ENCODE data around the gene RGS17.
A peak's percentile ranks its signal among the peaks of the same experiment; 100 is the strongest.
"Not testable (repeated sequence)": the region's sequence is repeated elsewhere in the genome, so short reads cannot be mapped to it uniquely, and the experiment has no call there.

The RGS17 gene, protein sequence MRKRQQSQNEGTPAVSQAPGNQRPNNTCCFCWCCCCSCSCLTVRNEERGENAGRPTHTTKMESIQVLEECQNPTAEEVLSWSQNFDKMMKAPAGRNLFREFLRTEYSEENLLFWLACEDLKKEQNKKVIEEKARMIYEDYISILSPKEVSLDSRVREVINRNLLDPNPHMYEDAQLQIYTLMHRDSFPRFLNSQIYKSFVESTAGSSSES

DNA sequence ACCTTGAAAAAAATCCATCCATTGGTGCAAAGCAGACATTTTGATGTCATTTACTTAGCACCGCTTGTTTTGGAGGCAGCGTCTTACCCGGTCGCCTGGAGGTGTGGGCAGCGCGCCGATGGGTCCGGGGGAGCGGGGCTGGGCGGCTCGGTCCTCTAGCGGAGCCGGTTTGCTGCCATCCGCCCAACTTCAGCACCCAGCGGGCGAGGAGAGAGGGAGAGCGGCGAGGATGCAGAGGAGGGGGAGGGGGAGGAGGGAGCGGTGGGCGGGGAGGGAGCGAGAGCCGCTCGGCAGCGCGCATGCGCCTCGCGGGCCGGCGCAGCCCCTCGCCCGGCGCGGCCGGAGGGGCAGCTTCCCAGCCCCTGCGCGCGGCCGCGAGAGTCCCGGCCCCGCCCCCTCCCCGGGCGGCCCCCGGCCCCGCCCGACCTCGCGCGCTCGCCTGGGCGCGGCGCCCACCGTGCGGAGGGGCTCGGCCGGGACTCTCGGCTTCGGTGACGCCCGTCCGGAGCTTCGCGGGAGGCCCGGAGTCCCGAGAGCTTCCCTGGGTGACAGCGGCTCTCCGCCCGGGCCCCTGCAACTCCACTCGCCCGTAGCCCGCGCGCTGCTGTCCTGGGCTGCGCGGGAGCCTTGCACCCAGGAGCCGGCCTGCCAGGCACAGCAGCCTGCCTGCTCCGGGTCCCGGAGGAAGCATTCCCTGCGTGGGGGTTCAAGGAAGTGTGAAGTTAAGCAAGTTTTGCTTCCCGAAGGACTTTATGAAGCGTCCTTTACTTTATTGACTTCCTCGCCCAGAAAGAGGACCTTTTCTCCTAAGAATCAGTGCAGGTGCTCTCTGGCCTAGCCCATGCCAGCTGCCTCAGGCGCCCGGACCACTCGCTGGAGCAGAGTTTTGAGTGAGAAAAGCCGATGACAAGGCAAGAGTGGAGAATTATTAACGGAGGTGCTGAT lies at the start of gene RGS17:
Gene RGS17, minus strand, starts transcription at position 246 of the 945 bp plus-strand sequence. CDS start 87,264 bp downstream, outside the sequence.
- peak; percentile 10 for DNase-seq (ENCODE audit: low read depth)

DNA sequence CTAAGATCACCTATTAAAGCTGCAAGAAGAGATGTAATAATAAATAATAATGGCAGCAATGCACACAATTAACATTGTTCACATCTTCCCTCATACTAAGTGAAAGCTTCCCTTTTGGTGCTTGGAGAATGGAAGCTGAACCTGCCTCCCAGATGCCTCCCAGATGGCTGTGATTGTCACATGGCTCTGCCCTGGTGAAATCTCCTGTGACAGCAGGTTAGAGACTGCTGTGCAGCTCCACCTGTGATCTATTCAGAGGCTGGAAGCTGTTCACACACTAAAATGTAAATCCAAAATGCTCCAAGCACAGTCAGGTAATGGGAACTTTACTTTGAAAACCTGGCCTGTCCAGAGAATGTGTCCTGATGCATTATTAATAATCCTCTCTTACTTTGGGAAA lies 41.7 kb upstream of the RGS17 start:
- DNase-seq (ENCODE audit: low read depth) = no peak

DNA sequence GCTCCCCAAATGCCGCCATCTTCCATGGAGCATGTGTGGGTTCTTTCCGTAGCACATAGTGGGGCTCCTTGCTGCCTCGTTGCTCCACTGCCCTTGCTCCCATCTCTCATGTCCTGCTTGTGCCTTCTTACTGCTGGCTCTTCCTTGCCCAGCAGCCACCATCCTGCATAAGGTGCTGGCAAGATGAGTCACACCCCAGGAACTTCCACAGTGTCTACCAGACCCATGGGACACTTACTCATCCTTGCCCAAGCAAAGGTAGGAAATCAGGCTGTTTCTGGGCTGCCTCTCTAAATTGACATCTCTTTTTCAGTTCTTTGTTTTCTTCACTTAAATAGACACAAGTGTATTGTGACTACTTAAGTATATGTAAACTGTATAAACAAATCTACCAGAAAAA lies 39.4 kb upstream of the RGS17 start:
- no peak for DNase-seq (ENCODE audit: low read depth)

DNA sequence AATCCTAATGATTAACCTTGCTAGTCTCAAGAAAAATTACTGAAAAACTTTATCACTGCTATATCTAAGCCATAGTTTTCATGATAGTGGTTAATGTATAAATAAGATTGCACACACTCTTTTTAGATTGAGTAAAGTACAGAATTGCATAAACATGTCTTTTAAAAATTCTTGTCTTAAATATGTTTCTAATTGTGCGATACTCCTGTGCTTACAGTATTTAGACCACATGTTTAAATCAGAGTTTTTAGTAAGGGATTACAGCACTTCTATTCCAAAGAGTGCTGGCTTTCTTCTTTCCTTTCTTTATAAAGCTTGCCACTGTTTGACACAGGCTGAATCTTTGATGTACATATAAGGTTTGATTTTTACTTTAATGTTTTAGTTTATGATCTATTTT lies 36.8 kb upstream of the RGS17 start:
- DNase-seq (ENCODE audit: low read depth) = no peak

DNA sequence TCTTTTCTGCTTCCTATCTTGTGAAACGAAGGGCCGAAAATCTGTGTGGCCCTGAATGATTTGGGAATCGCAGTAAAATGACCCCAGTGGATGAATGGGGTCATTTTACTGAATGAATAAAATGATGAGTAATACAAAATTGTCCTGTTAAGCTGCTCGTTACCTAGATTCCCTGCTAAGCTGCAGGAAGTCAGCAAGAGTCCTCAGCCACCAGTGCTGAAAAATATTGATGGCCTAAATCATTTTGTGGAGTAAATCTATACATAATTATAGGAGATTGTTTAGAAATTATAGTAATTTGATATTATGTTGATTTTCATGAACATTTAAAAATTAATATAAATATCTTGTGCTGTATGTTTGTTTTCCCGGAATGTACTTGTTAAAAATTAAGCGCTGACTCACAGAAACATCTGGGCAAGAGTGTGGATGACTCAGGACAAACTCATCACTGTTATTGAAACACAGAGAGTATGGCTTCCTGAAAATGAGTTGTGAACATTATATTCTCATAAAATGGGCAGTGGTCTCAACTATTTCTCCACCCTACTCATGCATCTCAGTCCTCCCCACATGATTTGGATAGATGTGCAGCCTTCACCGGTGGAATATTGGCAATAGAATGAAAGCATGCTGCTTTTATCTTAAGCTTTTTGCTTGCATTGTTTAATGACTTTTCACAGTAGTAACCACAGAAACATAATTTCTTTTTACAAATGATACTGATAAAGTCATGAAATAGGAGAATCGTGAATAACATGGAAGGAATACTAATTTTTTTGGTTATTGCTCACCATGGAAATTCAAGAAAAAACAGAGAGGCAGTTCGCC lies 36.2 kb upstream of the RGS17 start:
- DNase-seq (ENCODE audit: low read depth) = no peak

DNA sequence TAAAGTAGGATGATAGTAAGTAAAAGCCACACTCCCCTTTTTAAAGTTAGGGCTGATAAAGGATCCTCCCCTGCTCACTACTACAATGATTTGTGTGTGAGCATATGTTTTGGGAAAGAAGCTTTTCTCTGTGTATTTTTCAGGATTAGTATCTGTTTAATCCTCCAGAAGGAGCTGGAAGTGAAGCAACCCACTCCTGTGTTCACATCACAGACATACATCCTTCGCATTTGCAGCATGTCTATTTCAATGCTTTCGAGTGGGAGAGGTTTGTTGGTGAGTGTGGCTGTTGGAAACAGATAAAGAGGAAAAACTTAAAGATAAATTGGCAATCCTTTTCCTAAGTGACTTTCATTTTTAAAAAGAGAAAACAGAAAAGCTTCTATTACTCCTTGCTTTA lies 31.6 kb upstream of the RGS17 start:
- no peak for DNase-seq (ENCODE audit: low read depth)

DNA sequence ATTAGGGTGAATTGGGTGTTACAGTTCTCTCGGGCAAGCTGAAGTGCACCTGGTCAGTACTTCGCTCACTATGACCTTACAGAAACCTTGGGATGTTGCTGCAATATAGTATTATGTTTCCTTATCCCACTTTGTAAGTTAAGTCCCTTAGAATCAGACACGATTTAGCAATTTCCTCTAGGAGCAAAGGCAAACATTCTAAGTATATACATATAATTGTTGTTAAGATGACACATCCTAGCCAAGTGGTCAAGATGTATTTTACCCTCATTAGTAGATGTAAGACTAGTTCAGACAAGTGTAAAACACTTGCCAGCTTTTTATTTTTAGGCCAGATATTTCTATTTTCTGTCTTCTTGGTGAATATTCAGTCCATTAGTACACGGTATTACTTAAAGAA lies 31.1 kb upstream of the RGS17 start:
- no peak for DNase-seq (ENCODE audit: low read depth)

DNA sequence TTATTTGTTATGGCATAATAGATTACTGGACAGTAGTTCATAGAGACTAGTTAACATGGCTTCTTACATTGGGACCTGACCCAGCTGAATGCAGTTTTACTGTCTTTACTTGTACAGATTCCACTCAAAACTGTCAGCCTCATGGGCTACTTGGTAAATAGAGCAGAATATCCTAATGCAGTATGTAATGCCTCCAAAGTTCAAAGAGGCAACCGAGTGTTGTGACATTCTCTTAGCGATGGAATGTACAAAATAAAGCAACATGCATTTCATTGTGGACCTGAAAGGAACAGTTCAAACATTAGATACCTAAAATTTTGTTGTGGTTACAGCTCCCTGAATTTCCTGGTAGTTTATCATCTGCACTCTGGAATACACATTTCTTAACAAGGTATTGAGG lies 29.1 kb upstream of the RGS17 start:
- DNase-seq (ENCODE audit: low read depth) = no peak

DNA sequence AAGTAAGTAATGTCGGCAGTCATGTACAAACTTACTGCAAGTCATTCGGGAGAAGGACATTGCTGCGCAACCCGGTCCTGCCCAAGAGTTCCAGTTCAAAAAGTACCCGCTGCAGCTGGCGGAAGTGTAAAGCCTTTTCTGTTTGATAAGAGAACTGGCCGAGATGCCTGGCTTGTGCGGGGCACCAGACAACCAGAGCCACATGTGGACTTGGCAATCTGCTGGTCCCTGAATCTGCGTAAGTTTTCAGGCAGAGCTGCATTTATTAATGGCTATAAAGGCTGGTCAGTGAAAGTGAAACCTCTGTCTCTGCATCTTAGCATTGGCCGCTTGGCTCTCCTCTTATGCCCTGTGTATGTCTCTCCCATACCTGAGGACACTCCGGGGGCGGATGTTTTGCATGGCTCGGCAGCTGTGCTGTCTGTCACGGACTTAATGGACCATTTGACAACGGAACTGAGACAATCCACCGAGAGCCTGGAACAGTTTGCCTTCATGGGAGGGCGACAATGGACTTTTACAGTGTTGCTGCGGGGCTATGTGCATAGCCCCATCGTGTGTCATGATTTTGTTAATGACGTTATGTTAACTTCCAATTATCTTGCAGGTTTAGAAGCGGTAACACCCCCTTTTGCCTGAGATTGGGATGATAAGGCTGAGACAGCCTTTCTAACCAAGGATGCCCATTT lies 19.8 kb upstream of the RGS17 start:
- no peak for DNase-seq (ENCODE audit: low read depth)

DNA sequence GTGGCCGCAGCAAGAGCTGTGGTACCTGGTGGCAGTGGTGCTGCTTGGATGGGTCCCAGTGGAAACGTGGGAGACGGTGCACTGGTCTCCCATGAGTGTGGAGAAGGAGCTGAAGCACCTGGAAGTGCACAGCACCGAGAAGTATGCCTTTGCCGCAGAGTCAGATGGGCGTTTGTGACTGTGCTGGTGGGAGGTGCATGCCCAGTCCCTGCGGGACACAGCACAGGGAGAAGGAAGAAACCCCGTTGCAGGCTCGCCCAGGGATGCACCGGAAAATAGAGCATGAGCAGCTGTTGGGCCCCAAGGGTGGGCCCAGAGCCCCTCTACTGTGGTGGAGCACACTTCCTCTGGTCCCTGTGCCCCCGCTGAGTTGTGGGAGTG lies 19.3 kb upstream of the RGS17 start:
- no peak for DNase-seq (ENCODE audit: low read depth)

DNA sequence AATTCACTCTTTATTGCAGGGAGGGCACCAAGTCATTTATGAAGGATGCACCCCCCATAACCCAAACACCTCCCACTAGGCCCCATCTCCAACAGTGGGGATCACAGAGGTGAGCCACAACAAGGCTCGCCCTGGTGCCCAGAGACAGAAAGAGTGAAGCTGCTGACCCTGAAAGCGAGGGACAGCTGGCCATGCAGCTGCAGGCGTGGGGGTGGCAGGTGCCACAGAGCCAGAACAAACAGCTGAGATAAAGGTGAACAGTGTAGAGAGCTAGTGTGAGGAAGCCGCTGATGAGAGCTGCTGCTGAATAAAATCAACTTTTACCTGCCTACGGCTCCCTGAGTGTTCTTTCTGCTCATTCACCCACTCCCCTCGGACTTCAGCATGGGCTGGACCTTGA lies 18.8 kb upstream of the RGS17 start:
- no peak for DNase-seq (ENCODE audit: low read depth)

DNA sequence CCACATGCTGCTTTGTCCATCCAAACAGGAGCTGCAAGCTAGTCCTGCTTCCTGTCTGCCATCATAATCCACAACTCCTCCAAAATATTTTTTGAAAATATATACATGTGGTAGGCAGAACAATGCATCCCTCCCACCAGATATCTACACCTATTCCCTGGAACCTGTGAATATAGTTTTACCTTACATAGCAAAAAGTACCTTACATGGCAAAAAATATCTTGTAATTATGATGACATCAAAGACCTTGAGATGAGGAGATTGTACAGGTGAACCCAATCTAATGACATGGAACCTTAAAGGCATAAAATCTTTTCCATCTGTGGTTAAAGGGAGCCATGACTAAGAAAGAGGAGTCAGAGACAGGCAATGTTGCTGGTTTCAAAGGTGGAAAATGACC lies 15.3 kb upstream of the RGS17 start:
- no peak for DNase-seq (ENCODE audit: low read depth)

DNA sequence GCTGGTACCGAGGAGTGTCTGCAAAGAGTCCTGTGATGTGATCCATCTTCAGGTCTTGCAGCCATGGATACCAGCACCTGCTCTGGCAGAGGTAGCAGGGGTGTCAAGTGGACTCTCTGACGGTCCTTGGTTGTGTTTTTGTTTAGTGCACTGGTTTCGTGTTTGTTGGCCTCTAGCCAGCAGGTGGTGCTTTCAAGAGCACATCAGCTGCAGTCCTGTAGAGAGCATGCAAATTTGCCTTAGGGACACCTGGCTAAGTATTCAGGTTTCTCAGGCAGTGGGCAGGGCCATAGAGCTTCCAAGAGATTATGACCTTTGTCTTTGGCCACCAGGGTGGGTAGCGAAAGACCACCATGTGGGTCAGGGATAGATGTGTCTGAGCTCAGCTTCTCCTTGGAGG lies 14.5 kb upstream of the RGS17 start:
- DNase-seq (ENCODE audit: low read depth) = no peak

DNA sequence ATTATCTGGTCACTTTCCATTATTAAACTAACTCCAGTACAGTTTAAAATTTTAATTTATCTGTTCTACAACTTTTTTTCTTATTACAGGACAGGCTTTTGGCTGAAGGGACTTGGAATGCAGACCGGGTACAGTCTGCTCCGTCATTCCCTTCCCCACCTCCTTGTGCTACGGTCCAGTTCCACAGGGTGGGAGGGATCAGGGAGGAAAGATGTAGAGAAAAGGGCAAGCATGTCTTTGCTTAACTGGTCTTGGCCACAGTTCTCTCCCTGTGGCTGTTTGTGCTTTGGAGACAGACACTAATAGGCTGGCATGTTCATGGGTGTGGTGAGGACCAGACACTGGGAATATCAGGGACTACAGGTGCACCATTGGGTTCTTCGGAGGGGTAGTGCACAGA lies 12.1 kb upstream of the RGS17 start:
- DNase-seq (ENCODE audit: low read depth) = no peak

DNA sequence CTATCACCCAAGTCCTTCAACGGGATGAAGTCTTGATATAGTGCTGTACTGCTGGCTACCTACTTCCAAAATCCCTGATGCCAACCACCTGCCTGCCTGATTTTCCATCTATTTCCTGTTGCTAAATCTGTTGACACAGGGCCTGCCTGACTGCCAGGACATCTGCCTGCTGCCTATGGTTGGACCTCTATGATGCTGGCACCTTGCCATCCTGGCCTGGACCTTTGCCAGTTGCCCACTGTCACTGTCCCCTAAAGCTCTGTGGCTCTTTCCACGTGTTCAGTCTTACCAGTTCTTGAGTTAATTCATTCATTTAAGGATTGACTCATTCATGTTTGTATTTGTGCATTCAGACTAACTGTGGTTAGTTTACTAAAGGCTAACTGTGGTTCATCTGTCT lies 9.2 kb upstream of the RGS17 start:
- no peak for DNase-seq (ENCODE audit: low read depth)

DNA sequence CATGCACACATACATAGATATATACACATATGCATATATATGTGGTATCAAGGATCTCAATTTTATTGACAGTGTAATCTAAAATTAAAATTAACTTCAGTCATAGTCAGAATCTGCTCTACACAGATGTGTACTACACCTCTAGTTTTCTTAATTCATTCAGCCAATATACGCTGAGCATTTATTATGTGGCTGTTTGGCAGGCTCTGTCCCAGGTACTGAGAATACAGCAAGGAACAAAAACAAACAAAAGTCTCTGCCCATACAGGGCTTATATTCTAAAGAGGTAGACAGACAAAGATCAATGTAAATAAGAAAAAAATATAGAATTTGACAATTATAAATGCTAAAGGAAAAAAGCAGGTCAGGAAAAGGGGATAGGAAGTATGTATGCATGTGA lies 7.8 kb upstream of the RGS17 start:
- DNase-seq (ENCODE audit: low read depth) = no peak

DNA sequence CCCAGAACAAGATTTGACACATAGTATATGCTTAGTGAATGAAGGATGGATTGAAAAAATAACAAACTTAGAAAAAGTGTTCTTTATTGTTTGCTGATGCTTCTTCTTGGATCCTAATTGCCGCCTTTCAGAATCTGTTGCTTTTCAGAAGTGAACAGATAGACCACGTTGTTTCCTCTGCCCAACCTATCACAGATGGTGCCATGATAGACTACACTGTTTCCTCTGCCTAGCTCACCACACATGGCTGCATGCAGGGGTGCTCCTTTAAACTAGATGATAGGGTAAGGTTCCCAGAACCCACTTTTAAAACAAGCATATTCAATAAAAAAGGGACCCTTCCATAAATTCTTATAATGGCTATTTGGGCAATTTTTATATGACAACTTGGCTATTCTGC lies 4.6 kb upstream of the RGS17 start:
- no peak for DNase-seq (ENCODE audit: low read depth)

DNA sequence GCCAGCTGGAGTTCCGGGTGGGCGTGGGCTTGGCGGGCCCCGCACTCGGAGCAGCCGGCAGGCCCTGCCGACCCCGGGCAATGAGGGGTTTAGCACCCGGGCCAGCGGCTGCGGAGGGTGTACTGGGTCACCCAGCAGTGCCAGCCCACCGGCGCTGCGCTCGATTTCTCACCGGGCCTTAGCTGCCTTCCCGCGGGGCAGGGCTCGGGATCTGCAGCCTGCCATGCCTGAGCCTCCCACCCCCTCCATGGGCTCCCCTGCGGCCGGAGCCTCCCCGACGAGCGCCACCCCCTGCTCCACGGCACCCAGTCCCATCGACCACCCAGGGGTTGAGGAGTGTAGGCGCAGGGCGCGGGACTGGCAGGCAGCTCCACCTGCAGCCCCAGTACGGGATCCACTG lies 2.6 kb upstream of the RGS17 start:
- not testable (repeated sequence) for DNase-seq (ENCODE audit: low read depth)

DNA sequence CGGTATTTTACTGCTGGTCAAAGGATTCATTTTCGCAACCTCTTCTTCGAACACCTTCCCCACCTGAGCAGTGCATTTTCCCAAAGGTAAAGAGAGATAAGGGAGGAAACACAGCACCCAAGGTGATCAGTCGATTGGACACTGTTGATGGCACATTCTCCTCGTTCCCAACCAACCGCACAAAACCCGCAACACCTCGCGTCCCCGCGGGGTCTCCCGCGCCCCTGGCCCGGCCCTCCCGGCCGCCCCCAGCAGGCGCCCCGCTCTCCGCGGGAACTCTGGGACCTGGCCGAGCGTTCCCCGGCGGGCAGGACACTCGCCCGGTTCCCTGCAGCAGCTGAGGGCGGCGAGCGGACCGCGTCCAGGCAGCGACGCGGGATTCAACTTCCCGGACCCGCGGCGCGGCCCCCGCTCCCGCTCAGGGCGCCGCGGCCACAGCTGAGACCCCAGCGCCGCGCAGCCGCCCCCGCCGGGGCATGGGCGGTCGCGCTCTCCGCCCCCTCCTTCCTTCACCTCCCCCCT lies 506 bp downstream of the RGS17 start:
- no peak for DNase-seq (ENCODE audit: low read depth)

DNA sequence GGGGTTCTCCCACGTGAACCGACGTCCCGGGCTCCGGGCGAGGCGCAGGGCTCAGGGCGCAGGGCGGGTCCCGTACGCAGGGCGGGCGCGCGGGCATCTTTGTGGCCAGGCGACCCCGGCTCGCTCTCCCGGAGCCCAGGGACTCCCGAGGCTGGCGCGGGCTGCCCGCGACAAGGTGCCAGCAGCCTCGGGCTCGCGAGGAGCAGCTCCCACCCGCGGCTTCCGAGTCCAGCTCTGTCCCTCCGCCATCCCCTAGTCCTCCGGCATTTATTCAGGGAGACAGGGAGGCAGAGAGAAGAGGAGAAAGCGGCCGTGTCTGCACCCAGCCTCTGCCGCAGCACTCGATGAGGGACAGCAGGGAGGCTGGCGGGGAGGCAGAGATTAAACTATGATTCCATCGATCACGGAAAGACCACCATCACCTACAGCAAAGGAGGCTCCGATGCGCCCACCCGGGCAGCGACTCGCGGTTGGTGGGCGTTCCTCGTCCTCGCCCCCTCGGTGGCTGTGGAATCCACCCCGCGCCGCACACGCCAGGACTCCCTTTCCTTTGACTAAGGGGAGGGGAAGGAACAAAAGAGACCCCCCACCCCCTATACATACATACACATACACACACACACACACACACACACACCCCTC lies 1.1 kb downstream of the RGS17 start:
- no peak for DNase-seq (ENCODE audit: low read depth)

DNA sequence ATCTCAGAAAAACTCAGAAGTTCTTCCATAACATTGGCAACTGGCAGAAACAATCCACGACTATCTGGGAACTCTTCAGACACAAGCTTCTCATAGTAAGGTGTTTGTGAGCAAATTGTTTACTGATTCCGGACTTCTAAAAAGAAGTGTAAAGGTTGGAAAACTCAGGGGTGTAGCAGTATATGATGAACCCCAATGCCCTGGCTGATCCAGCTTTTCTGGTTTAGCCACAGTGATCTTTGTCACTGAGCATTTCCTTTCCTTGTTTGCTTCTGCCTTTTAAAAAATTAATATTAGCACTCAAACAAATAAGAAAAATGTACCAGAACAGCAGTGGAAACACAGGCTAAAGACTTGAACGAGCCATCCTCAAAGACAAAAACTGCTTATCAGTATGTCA lies 4.9 kb downstream of the RGS17 start:
- no peak for DNase-seq (ENCODE audit: low read depth)
